A673 (cell line): Measurements from ENCODE around the gene GSDMA.

Experiments used
- EZH2 ChIP-seq: fragments of 200-600 bp; sonication (generic); IDR thresholded peaks from 2 replicates; pipeline ENCODE4 v1.6.1; 2017; ENCODE audit warnings: borderline replicate concordance, low read depth, mild to moderate bottlenecking, mixed read lengths, antibody characterized with exemption, low read length; ENCODE audit not compliant: poor library complexity, severe bottlenecking
- TF ChIP-seq, protein P1 (sequence below): fragments of 300-800, 200-600 bp; sonication (generic); conservative IDR thresholded peaks from 2 replicates; pipeline ENCODE4 v1.5.1; 2017; ENCODE audit warnings: low read depth, mild to moderate bottlenecking, antibody characterized with exemption, low read length, moderate library complexity, mixed read lengths

DNA sequence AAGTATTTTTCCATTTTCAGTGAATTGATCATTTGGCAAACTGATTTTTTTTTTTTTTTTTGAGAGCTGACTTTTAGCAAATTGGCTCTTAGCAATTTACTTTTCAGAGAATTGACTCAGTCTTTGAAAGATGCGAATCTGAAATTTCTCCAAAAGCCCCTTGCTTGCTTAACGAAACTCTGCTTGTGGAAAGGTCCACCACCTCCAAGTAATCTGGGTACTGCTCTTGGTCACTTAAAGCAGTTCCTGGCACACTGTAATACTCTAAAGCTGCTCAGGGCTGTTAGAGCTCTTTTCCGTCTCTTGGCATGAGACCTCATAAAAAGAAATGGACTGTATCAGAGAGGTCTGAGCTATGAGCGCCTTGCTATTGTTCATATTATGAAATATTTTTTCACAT is 47.2 kb upstream of the GSDMA start:
- TF ChIP-seq, protein P1, sequence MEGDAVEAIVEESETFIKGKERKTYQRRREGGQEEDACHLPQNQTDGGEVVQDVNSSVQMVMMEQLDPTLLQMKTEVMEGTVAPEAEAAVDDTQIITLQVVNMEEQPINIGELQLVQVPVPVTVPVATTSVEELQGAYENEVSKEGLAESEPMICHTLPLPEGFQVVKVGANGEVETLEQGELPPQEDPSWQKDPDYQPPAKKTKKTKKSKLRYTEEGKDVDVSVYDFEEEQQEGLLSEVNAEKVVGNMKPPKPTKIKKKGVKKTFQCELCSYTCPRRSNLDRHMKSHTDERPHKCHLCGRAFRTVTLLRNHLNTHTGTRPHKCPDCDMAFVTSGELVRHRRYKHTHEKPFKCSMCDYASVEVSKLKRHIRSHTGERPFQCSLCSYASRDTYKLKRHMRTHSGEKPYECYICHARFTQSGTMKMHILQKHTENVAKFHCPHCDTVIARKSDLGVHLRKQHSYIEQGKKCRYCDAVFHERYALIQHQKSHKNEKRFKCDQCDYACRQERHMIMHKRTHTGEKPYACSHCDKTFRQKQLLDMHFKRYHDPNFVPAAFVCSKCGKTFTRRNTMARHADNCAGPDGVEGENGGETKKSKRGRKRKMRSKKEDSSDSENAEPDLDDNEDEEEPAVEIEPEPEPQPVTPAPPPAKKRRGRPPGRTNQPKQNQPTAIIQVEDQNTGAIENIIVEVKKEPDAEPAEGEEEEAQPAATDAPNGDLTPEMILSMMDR = no peak
- no peak for TF ChIP-seq EZH2
